Smooth muscle cell (in vitro differentiated cells): ENCODE measurements around the gene DNAI2. TPM values are rescaled to one million over a fixed set of nuclear protein-coding genes. Genes with fewer than 3 reads are reported as not detected.

Experiments
- DNase-seq: peaks from one replicate; lab custom pipeline; 2025; ENCODE audit not compliant: unreplicated experiment; lab: John Stamatoyannopoulos, UW
- H2AFZ ChIP-seq: fragments of 200-600 bp; sonication (generic); 2 replicates; pipeline ENCODE4 v1.6.0; 2016; ENCODE audit warnings: antibody characterized with exemption, low read depth, mild to moderate bottlenecking
- H3F3A ChIP-seq: fragments of 200-600 bp; sonication (generic); 2 replicates; pipeline ENCODE4 v1.6.0; 2017; ENCODE audit warnings: antibody characterized with exemption, low read depth
- H3K27ac ChIP-seq: fragments of 200-600 bp; sonication (generic); 2 replicates; pipeline ENCODE4 v1.5.1; 2016; ENCODE audit warnings: low read depth, mild to moderate bottlenecking
- H3K27me3 ChIP-seq: fragments of 200-600 bp; sonication (generic); 2 replicates; pipeline ENCODE4 v1.6.1; 2016; ENCODE audit warnings: low read depth, mild to moderate bottlenecking
- H3K36me3 ChIP-seq: fragments of 200-600 bp; sonication (generic); 2 replicates; pipeline ENCODE4 v1.5.1; 2016; ENCODE audit warnings: low read depth
- H3K4me1 ChIP-seq: fragments of 200-600 bp; sonication (generic); 2 replicates; pipeline ENCODE4 v1.5.1; 2016; ENCODE audit warnings: low read depth
- H3K4me2 ChIP-seq: fragments of 200-600 bp; sonication (generic); 2 replicates; pipeline ENCODE4 v1.6.0; 2016; ENCODE audit warnings: mild to moderate bottlenecking
- H3K4me3 ChIP-seq: fragments of 200-600 bp; sonication (generic); 2 replicates; pipeline ENCODE4 v1.5.1; 2016; ENCODE audit warnings: mild to moderate bottlenecking
- H3K79me2 ChIP-seq: fragments of 200-600 bp; sonication (generic); 2 replicates; pipeline ENCODE4 v1.6.0; 2016; ENCODE audit warnings: low read depth, mild to moderate bottlenecking
- H3K9ac ChIP-seq: fragments of 200-600 bp; sonication (generic); 2 replicates; pipeline ENCODE4 v1.6.0; 2016; ENCODE audit warnings: low read depth
- H3K9me3 ChIP-seq: fragments of 200-600 bp; sonication (generic); replicated peaks from 2 replicates; pipeline ENCODE4 v1.5.1; 2016; ENCODE audit warnings: low read depth
- H4K20me1 ChIP-seq: fragments of 200-600 bp; sonication (generic); 2 replicates; pipeline ENCODE4 v1.6.0; 2016; ENCODE audit warnings: low read depth
- WGBS: methylation state at CpG from one replicate; pipeline ENCODE4 v1.1.7; 2016; ENCODE audit warnings: low lambda C conversion rate; 5-methylcytosine and 5-hydroxymethylcytosine counted together
- polyA plus RNA-seq: library from polyadenylated mRNA; unstranded; fragments of >200 nt; fragmentation: Nextera tagmentation; extraction: Ambion mirVana; gene quantifications from 2 replicates; pipeline ENCODE4 v1.2.1, GENCODE V29; 2016
- total RNA-seq: library from RNA; depleted of rRNA; stranded (reverse); fragments of >200 nt; gene quantifications from 2 replicates; pipeline ENCODE4 v1.2.3, GENCODE V29; 2014
- TF ChIP-seq, protein P1 (sequence below): fragments of 200-600 bp; sonication (generic); IDR thresholded peaks from 2 replicates; pipeline ENCODE4 v1.5.1; 2017; ENCODE audit warnings: borderline replicate concordance, mild to moderate bottlenecking, antibody characterized with exemption; ENCODE audit not compliant: insufficient read depth, poor library complexity, severe bottlenecking

Gene DNAI2
- total and polyA plus RNA-seq, 2 experiments from 2014 or later = not detected

GRCh38 chr17:74283371-74283673 is 9.3 kb downstream of the DNAI2 start:
- WGBS = 90% methylated on average over 4 of the region's 4 CpGs
- Histone ChIP-seq H2AFZ (no peak overlapping the region), H3K36me3 (no peaks in the 10 kb centered on the region), H3K4me3 (no peak overlapping the region), H3K4me1 (no peaks in the 10 kb centered on the region), H3K4me2 (no peak overlapping the region), H4K20me1 (no peaks in the 10 kb centered on the region), H3K27me3 (peaks cover 19% of the 10 kb centered on the region), H3K9ac (no peak overlapping the region), H3F3A (no peaks in the 10 kb centered on the region), H3K9me3 (no peaks in the 10 kb centered on the region), H3K79me2 (no peaks in the 10 kb centered on the region), H3K27ac (no peak overlapping the region)
- TF ChIP-seq, protein P1, sequence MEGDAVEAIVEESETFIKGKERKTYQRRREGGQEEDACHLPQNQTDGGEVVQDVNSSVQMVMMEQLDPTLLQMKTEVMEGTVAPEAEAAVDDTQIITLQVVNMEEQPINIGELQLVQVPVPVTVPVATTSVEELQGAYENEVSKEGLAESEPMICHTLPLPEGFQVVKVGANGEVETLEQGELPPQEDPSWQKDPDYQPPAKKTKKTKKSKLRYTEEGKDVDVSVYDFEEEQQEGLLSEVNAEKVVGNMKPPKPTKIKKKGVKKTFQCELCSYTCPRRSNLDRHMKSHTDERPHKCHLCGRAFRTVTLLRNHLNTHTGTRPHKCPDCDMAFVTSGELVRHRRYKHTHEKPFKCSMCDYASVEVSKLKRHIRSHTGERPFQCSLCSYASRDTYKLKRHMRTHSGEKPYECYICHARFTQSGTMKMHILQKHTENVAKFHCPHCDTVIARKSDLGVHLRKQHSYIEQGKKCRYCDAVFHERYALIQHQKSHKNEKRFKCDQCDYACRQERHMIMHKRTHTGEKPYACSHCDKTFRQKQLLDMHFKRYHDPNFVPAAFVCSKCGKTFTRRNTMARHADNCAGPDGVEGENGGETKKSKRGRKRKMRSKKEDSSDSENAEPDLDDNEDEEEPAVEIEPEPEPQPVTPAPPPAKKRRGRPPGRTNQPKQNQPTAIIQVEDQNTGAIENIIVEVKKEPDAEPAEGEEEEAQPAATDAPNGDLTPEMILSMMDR = no peak
- no peak for DNase-seq

- Histone ChIP-seq H2AFZ (no peak overlapping the region), H3K4me2 (no peak overlapping the region), H3K27ac (no peak overlapping the region), H3K27me3 (peaks cover 19% of the 10 kb centered on the region), H3K36me3 (no peaks in the 10 kb centered on the region), H3F3A (no peaks in the 10 kb centered on the region), H3K4me1 (no peaks in the 10 kb centered on the region), H3K9me3 (no peaks in the 10 kb centered on the region), H4K20me1 (no peaks in the 10 kb centered on the region), H3K4me3 (no peak overlapping the region), H3K9ac (no peak overlapping the region), H3K79me2 (no peaks in the 10 kb centered on the region)
- TF ChIP-seq, protein P1 = no peak
- no peak for DNase-seq
- WGBS = 84% methylated on average over 14 of the region's 14 CpGs
Measured at GRCh38 chr17:74287031-74287602, 13.1 kb downstream of the DNAI2 start.

DNA sequence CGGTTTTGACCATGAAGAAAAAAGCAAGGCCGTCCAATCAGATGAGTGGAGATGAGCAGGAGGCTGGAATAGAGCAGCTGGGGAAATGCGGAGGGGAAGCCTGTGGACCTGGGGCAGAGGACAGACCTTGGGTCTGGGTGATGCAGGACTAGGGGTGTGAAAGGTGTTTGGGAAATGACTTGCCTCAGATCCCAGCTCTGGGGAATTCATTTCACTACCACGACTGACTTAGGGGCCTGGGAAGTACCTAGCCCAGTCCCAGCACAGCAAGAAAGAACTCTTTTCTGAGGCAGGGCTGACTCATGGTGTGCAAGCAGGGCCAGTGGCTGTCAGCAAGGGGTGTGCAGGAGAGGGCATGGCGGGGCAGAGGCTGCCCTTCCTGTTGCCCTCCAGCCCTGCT is 14.8 kb downstream of the DNAI2 start:
- Histone ChIP-seq H3K9ac (no peak overlapping the region), H3K27ac (no peak overlapping the region), H4K20me1 (no peaks in the 10 kb centered on the region), H3K4me1 (no peaks in the 10 kb centered on the region), H3K9me3 (no peaks in the 10 kb centered on the region), H3K36me3 (no peaks in the 10 kb centered on the region), H3K79me2 (no peaks in the 10 kb centered on the region), H3K27me3 (peaks cover 19% of the 10 kb centered on the region), H3K4me3 (no peak overlapping the region), H3F3A (no peaks in the 10 kb centered on the region), H3K4me2 (no peak overlapping the region), H2AFZ (no peak overlapping the region)
- 80% methylated on average over 5 of the region's 5 CpGs for whole genome bisulfite sequencing
- DNase-seq = no peak
- TF ChIP-seq, protein P1 = no peak

- Histone ChIP-seq H3K27ac (no peak overlapping the region), H3K4me3 (no peak overlapping the region), H3K4me1 (no peaks in the 10 kb centered on the region), H3K9me3 (no peaks in the 10 kb centered on the region), H3K9ac (no peak overlapping the region), H4K20me1 (no peaks in the 10 kb centered on the region), H3K36me3 (no peaks in the 10 kb centered on the region), H2AFZ (no peak overlapping the region), H3K4me2 (no peak overlapping the region), H3F3A (no peaks in the 10 kb centered on the region), H3K79me2 (no peaks in the 10 kb centered on the region), H3K27me3 (peaks cover 13% of the 10 kb centered on the region)
- TF ChIP-seq, protein P1 = no peak
- DNase-seq = no peak
- 89% methylated on average over 11 of the region's 11 CpGs for WGBS
Measured at GRCh38 chr17:74289688-74290087, 15.7 kb downstream of the DNAI2 start.
